PC-9 (cell line): Measurements from ENCODE around the gene ST6GALNAC6. TPM values are rescaled to one million over a fixed set of nuclear protein-coding genes. Genes with fewer than 3 reads are reported as not detected.
A peak's percentile ranks its signal among the peaks of the same experiment; 100 is the strongest.

Experiments used
- BruUV-seq: library from RNA; stranded (reverse); fragments of 400-500 nt; replicated peaks from 2 replicates; lab custom pipeline; 2021; lab: Mats Ljungman, UMichigan
- CTCF ChIA-PET: fragments of 300-600 bp; sonication (Branson Sonifier 250); formaldehyde crosslinking; loops from one replicate; lab custom pipeline; 2022; ENCODE audit warnings: antibody characterized with exemption; lab: Charles Lee
- POLR2A ChIA-PET: fragments of 300-600 bp; sonication (Branson Sonifier 250); formaldehyde crosslinking; loops from one replicate; lab custom pipeline; 2022; ENCODE audit warnings: antibody characterized with exemption; ENCODE audit not compliant: unreplicated experiment; lab: Charles Lee
- DNase-seq, 2 experiments: peaks; one replicate each; pipeline versions ENCODE4 v3.0.0 to v3.0.0-alpha.2; 2015 to 2022; ENCODE audit warnings: mixed read lengths in 1 of 2
- H2AFZ ChIP-seq: fragments of 200-600 bp; sonication (generic); 2 replicates; pipeline ENCODE4 v1.8.1; 2017; ENCODE audit warnings: antibody characterized with exemption
- H3F3A ChIP-seq: fragments of 200-600 bp; sonication (generic); 2 replicates; pipeline ENCODE4 v1.8.1; 2017; ENCODE audit warnings: antibody characterized with exemption, mild to moderate bottlenecking, low read depth; ENCODE audit not compliant: insufficient read depth
- H3K27ac ChIP-seq: fragments of 200-600 bp; sonication (generic); 2 replicates; pipeline ENCODE4 v1.6.1; 2016; ENCODE audit warnings: mixed run types
- H3K27me3 ChIP-seq: fragments of 200-600 bp; sonication (generic); 2 replicates; pipeline ENCODE4 v1.6.1; 2016; ENCODE audit warnings: low read depth, mixed run types; ENCODE audit not compliant: insufficient read depth
- H3K36me3 ChIP-seq: fragments of 200-600 bp; sonication (generic); 2 replicates; pipeline ENCODE4 v1.6.1; 2016; ENCODE audit warnings: low read depth, mixed run types
- H3K4me1 ChIP-seq: fragments of 200-600 bp; sonication (generic); replicated peaks from 2 replicates; pipeline ENCODE4 v1.6.1; 2016; ENCODE audit warnings: mixed run types; ENCODE audit not compliant: insufficient read depth
- H3K4me2 ChIP-seq: fragments of 200-600 bp; sonication (generic); 2 replicates; pipeline ENCODE4 v1.6.1; 2017; ENCODE audit warnings: mixed run types
- H3K4me3 ChIP-seq: fragments of 200-600 bp; sonication (generic); 2 replicates; pipeline ENCODE4 v1.6.1; 2016; ENCODE audit warnings: mixed run types
- H3K79me2 ChIP-seq: fragments of 200-600 bp; sonication (generic); 2 replicates; pipeline ENCODE4 v1.6.1; 2017; ENCODE audit warnings: low read depth, mixed run types
- H3K9me2 ChIP-seq: fragments of 200-600 bp; sonication (generic); 2 replicates; pipeline ENCODE4 v1.8.1; 2017; ENCODE audit warnings: mild to moderate bottlenecking; ENCODE audit not compliant: insufficient read depth
- H3K9me3 ChIP-seq: fragments of 200-600 bp; sonication (generic); 2 replicates; pipeline ENCODE4 v1.8.1; 2016; ENCODE audit warnings: low read depth; ENCODE audit not compliant: insufficient read depth
- H4K20me1 ChIP-seq: fragments of 200-600 bp; sonication (generic); 2 replicates; pipeline ENCODE4 v1.8.1; 2017; ENCODE audit not compliant: insufficient read depth
- CTCF ChIP-seq: fragments of 200-600 bp; sonication (generic); conservative IDR thresholded peaks from 2 replicates; pipeline ENCODE4 v1.6.1; 2017; ENCODE audit warnings: mixed run types, antibody characterized with exemption, mild to moderate bottlenecking, moderate library complexity
- EZH2 ChIP-seq: fragments of 200-600 bp; sonication (generic); IDR thresholded peaks from 2 replicates; pipeline ENCODE4 v1.8.0; 2017; ENCODE audit warnings: antibody characterized with exemption, low read depth
- intact Hi-C: fragments of 100-400 bp; cut with micrococcal nuclease; formaldehyde crosslinking; loops from one replicate; pipeline ENCODE4 v1.10.0; 2022; ENCODE audit not compliant: unreplicated experiment
- total RNA-seq: library from RNA; stranded (reverse); gene quantifications from 2 replicates; pipeline ENCODE4 v1.2.3, GENCODE V29; 2021

Gene ST6GALNAC6
- total RNA-seq, 1 experiment from 2014 or later, result 23.3 TPM

- peak within 1 kb of the TSS; percentile 58 for H3K4me3 ChIP-seq
- H3K27me3 ChIP-seq, result no peaks in the 10 kb centered on the region
- TF ChIP-seq EZH2, result no peak
- TF ChIP-seq CTCF, result no peak
- no peaks in the 10 kb centered on the region for H3K9me2 ChIP-seq
- POLR2A ChIA-PET, result interaction anchor here (1.0 kb wide), 1 partner anchor 148 kb away, joined by 13 read pairs; no protein-coding TSS in a partner anchor
- no peaks in the 10 kb centered on the region for H3K36me3 ChIP-seq
- peak; percentile 68 to 91 for DNase-seq
- H4K20me1 ChIP-seq, result 0 out of 2 replicates have a peak, but pooled peaks cover 3% of the 10 kb centered on the region
- H2AFZ ChIP-seq, result 0 out of 2 replicates have a peak within 1 kb of the TSS, but pooled peaks have one; percentile 48
- H3K9me3 ChIP-seq, result no peaks in the 10 kb centered on the region
- H3K79me2 ChIP-seq, result peaks cover 9% of the 10 kb centered on the region; the same call in 1 of the 2 replicates
- peak within 1 kb of the TSS; percentile 88 for H3K4me2 ChIP-seq
- peaks cover 37% of the 10 kb centered on the region for H3K4me1 ChIP-seq
- intact Hi-C loops, result no loop called here
- H3F3A ChIP-seq, result peaks cover 56% of the 10 kb centered on the region
- no TSS peak for BruUV-seq
- CTCF ChIA-PET, result interaction anchor here (0.6 kb wide), 2 partner anchors 9 to 129 kb away, joined by 3 to 12 read pairs; no protein-coding TSS in a partner anchor
- H3K27ac ChIP-seq, result no peak within 1 kb of the TSS
These were observed 31.1 kb upstream of the ST6GALNAC6 start, which contains the start of gene PIP5KL1 for GRCh38 chr9:127930231-127931091. PIP5KL1 (minus strand) TSS chr9:127930777; CDS start chr9:127930752, 25 bp downstream.

- Histone ChIP-seq H4K20me1 (0 out of 2 replicates have a peak, but pooled peaks cover 3% of the 10 kb centered on the region), H3K27ac (no peak overlapping the region), H3K79me2 (0 out of 2 replicates have a peak, but pooled peaks cover 4% of the 10 kb centered on the region), H3F3A (peaks cover 56% of the 10 kb centered on the region), H3K27me3 (no peaks in the 10 kb centered on the region), H2AFZ (no peak overlapping the region), H3K4me1 (peaks cover 37% of the 10 kb centered on the region), H3K36me3 (no peaks in the 10 kb centered on the region), H3K4me3 (no peak overlapping the region), H3K9me2 (no peaks in the 10 kb centered on the region), H3K9me3 (no peaks in the 10 kb centered on the region), H3K4me2 (no peak overlapping the region)
- no TSS peak for BruUV-seq
- no peak for DNase-seq
- intact Hi-C loops, result no loop called here
- no peak for TF ChIP-seq CTCF
- no peak for TF ChIP-seq EZH2
- ChIA-PET POLR2A (interaction anchor here (1.0 kb wide), 1 partner anchor 149 kb away, joined by 13 read pairs; no protein-coding TSS in a partner anchor), CTCF (no interaction called here)
These were observed 30.2 kb upstream of the ST6GALNAC6 start for GRCh38 chr9:127929625-127929979.

- H3K9me3 ChIP-seq, result no peaks in the 10 kb centered on the region
- no peaks in the 10 kb centered on the region for H3K79me2 ChIP-seq
- intact Hi-C loops, result no loop called here
- H3K27me3 ChIP-seq, result no peaks in the 10 kb centered on the region
- H3K4me2 ChIP-seq, result peak overlapping the region; percentile 91
- peaks cover 37% of the 10 kb centered on the region for H3K4me1 ChIP-seq
- H3K4me3 ChIP-seq, result peak overlapping the region; percentile 63
- no peak for TF ChIP-seq EZH2
- no peak for TF ChIP-seq CTCF
- CTCF ChIA-PET, result interaction anchor here (0.6 to 1.0 kb wide), 4 partner anchors 95 to 200 kb away, joined by 3 to 7 read pairs (median 4); no protein-coding TSS in a partner anchor
- no peaks in the 10 kb centered on the region for H3K36me3 ChIP-seq
- POLR2A ChIA-PET, result interaction anchor here (0.6 kb wide), 1 partner anchor 200 kb away, joined by 12 read pairs; no protein-coding TSS in a partner anchor
- no peaks in the 10 kb centered on the region for H3K9me2 ChIP-seq
- DNase-seq, result no peak
- no TSS peak for BruUV-seq
- peaks cover 59% of the 10 kb centered on the region for H3F3A ChIP-seq
- no peak overlapping the region for H3K27ac ChIP-seq
- 0 out of 2 replicates have a peak, but pooled peaks cover 3% of the 10 kb centered on the region for H4K20me1 ChIP-seq
- no peak overlapping the region for H2AFZ ChIP-seq
These were observed 29.5 kb upstream of the ST6GALNAC6 start for GRCh38 chr9:127928676-127929624.
